ENCODE results near the gene ARHGAP23.
"Not testable (repeated sequence)": the region's sequence is repeated elsewhere in the genome, so short reads cannot be mapped to it uniquely, and the experiment has no call there.

Gene ARHGAP23

GRCh38 chr17:38491346-38492066, 63.2 kb downstream of the ARHGAP23 start:
- not testable (repeated sequence) for DNase-seq

GRCh38 chr17:38492067-38493040, 64.1 kb downstream of the ARHGAP23 start:
- peak; percentile 90 for DNase-seq

GRCh38 chr17:38494152-38494551, 65.9 kb downstream of the ARHGAP23 start:
- not testable (repeated sequence) for DNase-seq

- DNase-seq: not testable (repeated sequence)
Observed at GRCh38 chr17:38497656-38498055, 69.4 kb downstream of the ARHGAP23 start.

GRCh38 chr17:38498353-38498752, 70.1 kb downstream of the ARHGAP23 start:
- DNase-seq: no peak

GRCh38 chr17:38499230-38499629, 71.0 kb downstream of the ARHGAP23 start:
- DNase-seq: not testable (repeated sequence)

- not testable (repeated sequence) for DNase-seq
Observed at GRCh38 chr17:38501718-38502117, 73.5 kb downstream of the ARHGAP23 start.

GRCh38 chr17:38503286-38503913, 75.1 kb downstream of the ARHGAP23 start:
- DNase-seq: not testable (repeated sequence)

GRCh38 chr17:38504216-38504615, 76.0 kb downstream of the ARHGAP23 start:
- DNase-seq: no peak

GRCh38 chr17:38507436-38507835, 79.2 kb downstream of the ARHGAP23 start:
- no peak for DNase-seq

GRCh38 chr17:38507921-38508569, 79.8 kb downstream of the ARHGAP23 start:
- DNase-seq: no peak

GRCh38 chr17:38508570-38508950, 80.3 kb downstream of the ARHGAP23 start:
- DNase-seq: no peak

GRCh38 chr17:38508954-38509771, 80.9 kb downstream of the ARHGAP23 start:
- DNase-seq: peak; percentile 78

- no peak for DNase-seq
Observed at GRCh38 chr17:38509772-38510420, 81.6 kb downstream of the ARHGAP23 start.

- no peak for DNase-seq
Observed at GRCh38 chr17:38510421-38511149, 82.3 kb downstream of the ARHGAP23 start.

GRCh38 chr17:38511150-38512108, 83.2 kb downstream of the ARHGAP23 start:
- DNase-seq: no peak

- DNase-seq: no peak
Observed at GRCh38 chr17:38512473-38513058, 84.3 kb downstream of the ARHGAP23 start.

- DNase-seq: not testable (repeated sequence)
Observed at GRCh38 chr17:38526526-38526925, 98.3 kb downstream of the ARHGAP23 start.

GRCh38 chr17:38528141-38528540, 99.9 kb downstream of the ARHGAP23 start:
- not testable (repeated sequence) for DNase-seq
